Liver (tissue), 2 donors: ENCODE measurements around the gene IQCM.
"Not testable (repeated sequence)": the region's sequence is repeated elsewhere in the genome, so short reads cannot be mapped to it uniquely, and the experiment has no call there.

ENCODE experiments used
- TF ChIP-seq, protein P1 (sequence below): fragments of 150-350 bp; IDR thresholded peaks from 2 replicates; pipeline ENCODE4 v1.5.1; 2017; ENCODE audit warnings: improper control_type of control experiment, low read depth, low read length; ENCODE audit not compliant: missing input control
- TF ChIP-seq, protein P2 (sequence below): IDR thresholded peaks from 2 replicates; pipeline ENCODE4 v1.6.1; 2016; ENCODE audit warnings: antibody characterized with exemption
- donor health status: healthy.

DNA sequence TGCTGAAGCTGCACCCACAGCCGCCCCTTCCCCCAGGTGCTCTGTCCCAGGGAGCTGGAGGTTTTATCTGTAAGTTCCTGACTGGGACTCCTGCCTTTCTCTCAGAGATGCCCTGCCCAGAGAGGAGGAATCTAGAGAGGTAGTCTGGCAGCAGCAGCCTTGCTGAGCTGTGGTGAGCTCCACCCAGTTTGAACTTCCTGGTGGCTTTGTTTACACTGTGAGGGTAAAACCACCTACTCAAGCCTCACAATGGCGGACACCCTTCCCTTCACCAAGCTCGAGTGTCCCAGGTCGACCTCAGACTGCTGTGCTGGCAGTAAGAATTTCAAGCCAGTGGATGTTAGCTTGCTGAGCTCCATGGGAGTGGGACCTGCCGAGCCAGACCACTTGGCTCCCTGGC is 474.5 kb downstream of the IQCM start:
- TF ChIP-seq, protein P1, sequence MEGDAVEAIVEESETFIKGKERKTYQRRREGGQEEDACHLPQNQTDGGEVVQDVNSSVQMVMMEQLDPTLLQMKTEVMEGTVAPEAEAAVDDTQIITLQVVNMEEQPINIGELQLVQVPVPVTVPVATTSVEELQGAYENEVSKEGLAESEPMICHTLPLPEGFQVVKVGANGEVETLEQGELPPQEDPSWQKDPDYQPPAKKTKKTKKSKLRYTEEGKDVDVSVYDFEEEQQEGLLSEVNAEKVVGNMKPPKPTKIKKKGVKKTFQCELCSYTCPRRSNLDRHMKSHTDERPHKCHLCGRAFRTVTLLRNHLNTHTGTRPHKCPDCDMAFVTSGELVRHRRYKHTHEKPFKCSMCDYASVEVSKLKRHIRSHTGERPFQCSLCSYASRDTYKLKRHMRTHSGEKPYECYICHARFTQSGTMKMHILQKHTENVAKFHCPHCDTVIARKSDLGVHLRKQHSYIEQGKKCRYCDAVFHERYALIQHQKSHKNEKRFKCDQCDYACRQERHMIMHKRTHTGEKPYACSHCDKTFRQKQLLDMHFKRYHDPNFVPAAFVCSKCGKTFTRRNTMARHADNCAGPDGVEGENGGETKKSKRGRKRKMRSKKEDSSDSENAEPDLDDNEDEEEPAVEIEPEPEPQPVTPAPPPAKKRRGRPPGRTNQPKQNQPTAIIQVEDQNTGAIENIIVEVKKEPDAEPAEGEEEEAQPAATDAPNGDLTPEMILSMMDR = not testable (repeated sequence)
- TF ChIP-seq, protein P2, sequence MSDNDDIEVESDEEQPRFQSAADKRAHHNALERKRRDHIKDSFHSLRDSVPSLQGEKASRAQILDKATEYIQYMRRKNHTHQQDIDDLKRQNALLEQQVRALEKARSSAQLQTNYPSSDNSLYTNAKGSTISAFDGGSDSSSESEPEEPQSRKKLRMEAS = not testable (repeated sequence)
